IMR-90 (cell line): Measurements from ENCODE around the gene SLC4A8. TPM values are rescaled to one million over a fixed set of nuclear protein-coding genes. Genes with fewer than 3 reads are reported as not detected.

Source experiments
- ATAC-seq: fragments of 200-7000 bp; cut with Tn5 transposase; 2 replicates; pipeline ENCODE4 v1.9.1; 2020; ENCODE audit warnings: low read depth, mild to moderate bottlenecking, moderate library complexity
- BruUV-seq: library from RNA; stranded (reverse); fragments of 400-500 nt; replicated peaks from 2 replicates; lab custom pipeline; 2021; lab: Mats Ljungman, UMichigan
- CTCF ChIA-PET: fragments of 300-600 bp; formaldehyde crosslinking; extraction: SDS; loops from one replicate; lab custom pipeline; 2021; ENCODE audit warnings: antibody characterized with exemption; lab: Yijun Ruan, JAX
- POLR2A ChIA-PET: fragments of 300-600 bp; sonication (Branson Sonifier 250); formaldehyde crosslinking; loops from one replicate; lab custom pipeline; 2022; ENCODE audit warnings: antibody characterized with exemption; ENCODE audit not compliant: unreplicated experiment; lab: Charles Lee
- DNase-seq: peaks from one replicate; pipeline ENCODE4 v3.0.0; 2013
- H2AFZ ChIP-seq: replicated peaks from 2 replicates; pipeline ENCODE3; 2013; ENCODE audit warnings: low read length, mild to moderate bottlenecking; ENCODE audit not compliant: poor library complexity
- H2AK5ac ChIP-seq: 2 replicates; pipeline ENCODE4 v1.6.1; 2013; ENCODE audit warnings: low read depth, low read length, inconsistent platforms
- H2AK9ac ChIP-seq: replicated peaks from 2 replicates; pipeline ENCODE3; 2013; ENCODE audit warnings: mild to moderate bottlenecking, low read depth, low read length, moderate library complexity; ENCODE audit not compliant: poor library complexity
- H2BK120ac ChIP-seq: 2 replicates; pipeline ENCODE4 v1.6.1; 2013; ENCODE audit warnings: low read depth, low read length, inconsistent platforms
- H2BK15ac ChIP-seq: 3 replicates; pipeline ENCODE4 v1.6.1; 2013; ENCODE audit warnings: low read depth, low read length, inconsistent platforms
- H2BK20ac ChIP-seq: 2 replicates; pipeline ENCODE4 v1.6.1; 2013; ENCODE audit warnings: low read depth, mild to moderate bottlenecking, inconsistent platforms, low read length, moderate library complexity
- H2BK5ac ChIP-seq: 2 replicates; pipeline ENCODE4 v1.6.1; 2013; ENCODE audit warnings: mild to moderate bottlenecking, low read depth, low read length, inconsistent platforms; ENCODE audit not compliant: poor library complexity, severe bottlenecking
- H3K14ac ChIP-seq: replicated peaks from 2 replicates; pipeline ENCODE4 v1.6.1; 2013; ENCODE audit warnings: low read depth, low read length, inconsistent platforms
- H3K18ac ChIP-seq: 2 replicates; pipeline ENCODE4 v1.6.1; 2013; ENCODE audit warnings: low read depth, low read length, control low read depth
- H3K23ac ChIP-seq: 2 replicates; pipeline ENCODE4 v1.6.1; 2013; ENCODE audit warnings: low read depth, low read length, inconsistent platforms
- H3K27ac ChIP-seq: 2 replicates; pipeline ENCODE4 v1.5.1; 2013; ENCODE audit warnings: mild to moderate bottlenecking, control low read depth, low read length; ENCODE audit not compliant: insufficient read depth
- H3K27me3 ChIP-seq: 2 replicates; pipeline ENCODE4 v1.6.1; 2013; ENCODE audit warnings: low read length; ENCODE audit not compliant: control insufficient read depth, insufficient read depth
- H3K36me3 ChIP-seq: 2 replicates; pipeline ENCODE4 v1.6.1; 2013; ENCODE audit warnings: low read length, mixed read lengths; ENCODE audit not compliant: control insufficient read depth, insufficient read depth
- H3K4ac ChIP-seq: 2 replicates; pipeline ENCODE4 v1.6.1; 2013; ENCODE audit warnings: low read depth, low read length, inconsistent platforms
- H3K4me1 ChIP-seq: 2 replicates; pipeline ENCODE4 v1.6.1; 2013; ENCODE audit warnings: low read length, mixed read lengths; ENCODE audit not compliant: control insufficient read depth, insufficient read depth
- H3K4me2 ChIP-seq: 2 replicates; pipeline ENCODE4 v1.6.1; 2013; ENCODE audit warnings: low read depth, mild to moderate bottlenecking, control low read depth, low read length, moderate library complexity
- H3K4me3 ChIP-seq: 2 replicates; pipeline ENCODE4 v1.5.1; 2013; ENCODE audit warnings: low read depth, mild to moderate bottlenecking, control low read depth, low read length, moderate library complexity; ENCODE audit not compliant: insufficient read depth
- H3K56ac ChIP-seq: 2 replicates; pipeline ENCODE4 v1.6.1; 2013; ENCODE audit warnings: low read length, inconsistent platforms; ENCODE audit not compliant: insufficient read depth; ENCODE audit errors: extremely low read depth
- H3K79me1 ChIP-seq, 2 experiments: 2 replicates each; pipeline ENCODE4 v1.6.1; 2013; ENCODE audit warnings: low read length in 2 of 2, inconsistent platforms in 1 of 2, low read depth in 1 of 2
- H3K9ac ChIP-seq: 2 replicates; pipeline ENCODE4 v1.6.1; 2013; ENCODE audit warnings: low read depth, low read length, control low read depth
- H3K9me1 ChIP-seq: 2 replicates; pipeline ENCODE4 v1.6.1; 2013; ENCODE audit warnings: low read length, inconsistent platforms; ENCODE audit not compliant: insufficient read depth
- H3K9me3 ChIP-seq: 2 replicates; pipeline ENCODE4 v1.6.1; 2013; ENCODE audit warnings: low read length; ENCODE audit not compliant: control insufficient read depth, insufficient read depth
- H4K20me1 ChIP-seq: 2 replicates; pipeline ENCODE4 v1.6.1; 2013; ENCODE audit warnings: low read length, inconsistent platforms; ENCODE audit not compliant: insufficient read depth
- H4K5ac ChIP-seq: 2 replicates; pipeline ENCODE4 v1.6.1; 2013; ENCODE audit warnings: mild to moderate bottlenecking, low read depth, low read length, control low read depth
- H4K8ac ChIP-seq, 2 experiments: 2 replicates each; pipeline ENCODE4 v1.6.1; 2013; ENCODE audit warnings: low read depth in 2 of 2, low read length in 2 of 2, control low read depth in 1 of 2, inconsistent platforms in 1 of 2
- H4K91ac ChIP-seq: 2 replicates; pipeline ENCODE4 v1.6.1; 2013; ENCODE audit warnings: low read depth, low read length, inconsistent platforms; ENCODE audit not compliant: insufficient read depth
- BHLHE40 ChIP-seq: fragments of 150-350 bp; IDR thresholded peaks from 2 replicates; pipeline ENCODE4 v1.6.1; 2016; ENCODE audit warnings: mild to moderate bottlenecking, low read depth, low read length
- CEBPB ChIP-seq: IDR thresholded peaks from 2 replicates; pipeline ENCODE4 v1.6.1; 2012; ENCODE audit warnings: low read depth, low read length, improper control_type of control experiment
- CHD1 ChIP-seq: IDR thresholded peaks from 2 replicates; pipeline ENCODE4 v1.6.1; 2012; ENCODE audit warnings: low read depth, low read length, improper control_type of control experiment
- CTCF ChIP-seq: conservative IDR thresholded peaks from 2 replicates; pipeline ENCODE4 v1.5.1; 2012; ENCODE audit warnings: mild to moderate bottlenecking, low read depth, low read length, improper control_type of control experiment
- FOS ChIP-seq: fragments of 150-350 bp; IDR thresholded peaks from 2 replicates; pipeline ENCODE4 v1.6.1; 2016; ENCODE audit warnings: low read depth, low read length
- MAFK ChIP-seq: IDR thresholded peaks from 2 replicates; pipeline ENCODE4 v1.6.1; 2012; ENCODE audit warnings: low read depth, low read length, improper control_type of control experiment
- MAZ ChIP-seq: IDR thresholded peaks from 2 replicates; pipeline ENCODE4 v1.6.1; 2012; ENCODE audit warnings: low read depth, mild to moderate bottlenecking, low read length, improper control_type of control experiment, moderate library complexity, borderline replicate concordance
- MXI1 ChIP-seq: IDR thresholded peaks from 2 replicates; pipeline ENCODE4 v1.6.1; 2012; ENCODE audit warnings: low read depth, mild to moderate bottlenecking, low read length, moderate library complexity, borderline replicate concordance
- NFE2L2 ChIP-seq: fragments of 150-350 bp; IDR thresholded peaks from 2 replicates; pipeline ENCODE4 v1.6.1; 2016; ENCODE audit warnings: low read depth, mild to moderate bottlenecking, low read length
- POLR2A ChIP-seq: IDR thresholded peaks from 2 replicates; pipeline ENCODE4 v1.6.1; 2012; ENCODE audit warnings: mild to moderate bottlenecking, low read depth, low read length
- RAD21 ChIP-seq: IDR thresholded peaks from 2 replicates; pipeline ENCODE4 v1.6.1; 2012; ENCODE audit warnings: low read length, improper control_type of control experiment
- RCOR1 ChIP-seq: IDR thresholded peaks from 2 replicates; pipeline ENCODE4 v1.6.1; 2012; ENCODE audit warnings: mild to moderate bottlenecking, low read length, improper control_type of control experiment; ENCODE audit not compliant: insufficient replicate concordance
- RFX5 ChIP-seq: IDR thresholded peaks from 2 replicates; pipeline ENCODE4 v1.8.0; 2012; ENCODE audit warnings: low read depth, mild to moderate bottlenecking, low read length, moderate library complexity
- SMC3 ChIP-seq: fragments of 150-350 bp; IDR thresholded peaks from 2 replicates; pipeline ENCODE4 v1.6.1; 2016; ENCODE audit warnings: low read depth, mild to moderate bottlenecking, antibody characterized with exemption, low read length, moderate library complexity
- USF2 ChIP-seq: fragments of 150-350 bp; IDR thresholded peaks from 2 replicates; pipeline ENCODE4 v1.6.1; 2017; ENCODE audit warnings: mild to moderate bottlenecking, antibody characterized with exemption, low read length, low read depth
- WGBS, 2 experiments: methylation state at CpG; one replicate each; pipeline versions ENCODE4 v1.1.5 to v1.1.7; 2013; ENCODE audit warnings: missing lambda C conversion rate in 2 of 2; ENCODE audit not compliant: insufficient read length in 1 of 2; ENCODE audit errors: extremely low coverage in 2 of 2; 5-methylcytosine and 5-hydroxymethylcytosine counted together
- dilution Hi-C: fragments of 300-500 bp; cut with HindIII; formaldehyde crosslinking; loops from one replicate; pipeline ENCODE4 v1.14.3; 2018; ENCODE audit warnings: low sequenced_read_pairs; ENCODE audit not compliant: unreplicated experiment
- in situ Hi-C: fragments of 300-500 bp; cut with MboI; formaldehyde crosslinking; loops from 3 replicates; pipeline ENCODE4 v1.14.3; 2019; ENCODE audit warnings: low sequenced_read_pairs, inconsistent platforms, mixed read lengths
- intact Hi-C: fragments of 100-400 bp; cut with micrococcal nuclease; formaldehyde crosslinking; loops from 2 replicates; pipeline ENCODE4 v1.10.0; 2022
- polyA plus RNA-seq, 3 experiments: library from polyadenylated mRNA; depleted of rRNA; stranded (reverse); fragments of >200 nt; gene quantifications; 2 replicates each; pipeline ENCODE4 v1.2.3, GENCODE V29; 2012; ENCODE audit warnings: low replicate concordance in 1 of 3
- total RNA-seq: library from RNA; depleted of rRNA; stranded (reverse); fragments of >200 nt; gene quantifications from 2 replicates; pipeline ENCODE4 v1.2.3, GENCODE V29; 2012
- TF ChIP-seq, protein P1 (sequence below): fragments of 150-350 bp; IDR thresholded peaks from 2 replicates; pipeline ENCODE4 v1.6.1; 2016; ENCODE audit warnings: low read depth, mild to moderate bottlenecking, low read length, moderate library complexity, borderline replicate concordance

SLC4A8 gene
- total and polyA plus RNA-seq, 2 of the 4 experiments (the other 2 are of a cell fraction) = 3.1 to 5.2 TPM

GRCh38 chr12:51524386-51524901 is 99.8 kb downstream of the SLC4A8 start:
- POLR2A ChIA-PET = no interaction called here
- no peaks in the 10 kb centered on the region for H3K36me3 ChIP-seq
- no peak overlapping the region for H3K9ac ChIP-seq
- no peak overlapping the region for H3K4me2 ChIP-seq
- BruUV-seq = no TSS peak
- H2BK120ac ChIP-seq = no peak overlapping the region
- no peak overlapping the region for H3K4me3 ChIP-seq
- H3K4ac ChIP-seq = no peak overlapping the region
- no peaks in the 10 kb centered on the region for H4K20me1 ChIP-seq
- no peak overlapping the region for H2AK5ac ChIP-seq
- no peak overlapping the region for H4K5ac ChIP-seq
- no peak overlapping the region for H3K56ac ChIP-seq
- no peak overlapping the region for H4K91ac ChIP-seq
- no peak overlapping the region for H2AFZ ChIP-seq
- H3K9me1 ChIP-seq = 0 out of 2 replicates have a peak, but pooled peaks cover 3% of the 10 kb centered on the region
- H3K23ac ChIP-seq = no peak overlapping the region
- H2BK15ac ChIP-seq = no peak overlapping the region
- WGBS, 2 experiments = 40% methylated on average over 2 of the region's 6 CpGs; no CpG with 5 or more reads in 1 of the 2 experiments
- no peak overlapping the region for H3K14ac ChIP-seq
- CTCF ChIA-PET = no interaction called here
- H3K79me1 ChIP-seq = no peaks in the 10 kb centered on the region
- in situ Hi-C loops (no loop called here), dilution Hi-C loops (no loop called here), intact Hi-C loops (no loop called here)
- H3K4me1 ChIP-seq = peaks cover 4% of the 10 kb centered on the region; the same call in 1 of the 2 replicates
- H3K27me3 ChIP-seq = peaks cover 2% of the 10 kb centered on the region; the same call in 1 of the 2 replicates
- H2BK20ac ChIP-seq = no peak overlapping the region
- H3K18ac ChIP-seq = no peak overlapping the region
- ATAC-seq = no peak
- DNase-seq = no peak
- no peak for TF ChIP-seq FOS
- no peak for TF ChIP-seq NFE2L2
- TF ChIP-seq MAZ = no peak
- no peak for TF ChIP-seq CHD1
- no peak for TF ChIP-seq MAFK
- TF ChIP-seq, protein P1, sequence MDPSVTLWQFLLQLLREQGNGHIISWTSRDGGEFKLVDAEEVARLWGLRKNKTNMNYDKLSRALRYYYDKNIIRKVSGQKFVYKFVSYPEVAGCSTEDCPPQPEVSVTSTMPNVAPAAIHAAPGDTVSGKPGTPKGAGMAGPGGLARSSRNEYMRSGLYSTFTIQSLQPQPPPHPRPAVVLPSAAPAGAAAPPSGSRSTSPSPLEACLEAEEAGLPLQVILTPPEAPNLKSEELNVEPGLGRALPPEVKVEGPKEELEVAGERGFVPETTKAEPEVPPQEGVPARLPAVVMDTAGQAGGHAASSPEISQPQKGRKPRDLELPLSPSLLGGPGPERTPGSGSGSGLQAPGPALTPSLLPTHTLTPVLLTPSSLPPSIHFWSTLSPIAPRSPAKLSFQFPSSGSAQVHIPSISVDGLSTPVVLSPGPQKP = no peak
- TF ChIP-seq USF2 = no peak
- TF ChIP-seq MXI1 = no peak
- TF ChIP-seq CTCF = no peak
- no peak for TF ChIP-seq CEBPB
- TF ChIP-seq RFX5 = no peak
- no peak for TF ChIP-seq POLR2A
- TF ChIP-seq RAD21 = no peak
- TF ChIP-seq RCOR1 = no peak
- no peak for TF ChIP-seq BHLHE40
- no peak for TF ChIP-seq SMC3
- H3K27ac ChIP-seq = no peak overlapping the region
- H2AK9ac ChIP-seq = no peak overlapping the region
- no peak overlapping the region for H2BK5ac ChIP-seq
- H3K9me3 ChIP-seq = no peaks in the 10 kb centered on the region
- no peak overlapping the region for H4K8ac ChIP-seq
